Duodenal mucosa (tissue), 2 donors: Measurements from ENCODE around the gene TNFSF10.

Experiments
- H3K27ac ChIP-seq: one replicate; pipeline ENCODE4 v1.7.0; 2013; ENCODE audit warnings: low read depth, low read length
- H3K27me3 ChIP-seq, 2 donors: one replicate each; pipeline ENCODE4 v1.7.0; 2013; ENCODE audit warnings: low read length in 2 of 2, control low read depth in 1 of 2; ENCODE audit not compliant: insufficient read depth in 2 of 2, control insufficient read depth in 1 of 2
- H3K36me3 ChIP-seq, 2 donors: one replicate each; pipeline ENCODE4 v1.7.0; 2013; ENCODE audit warnings: low read length in 2 of 2, control low read depth in 1 of 2; ENCODE audit not compliant: insufficient read depth in 2 of 2, control insufficient read depth in 1 of 2
- H3K4me1 ChIP-seq, 2 donors: one replicate each; pipeline ENCODE4 v1.7.0; 2013; ENCODE audit warnings: low read length in 2 of 2, control low read depth in 1 of 2; ENCODE audit not compliant: insufficient read depth in 2 of 2, control insufficient read depth in 1 of 2
- H3K4me3 ChIP-seq, 2 donors: one replicate each; pipeline ENCODE4 v1.7.0; 2013; ENCODE audit warnings: low read length in 2 of 2, low read depth in 1 of 2
- H3K9ac ChIP-seq, 2 donors: one replicate each; pipeline ENCODE4 v1.7.0; 2013; ENCODE audit warnings: low read length in 2 of 2, low read depth in 1 of 2
- H3K9me3 ChIP-seq, 2 donors: one replicate each; pipeline ENCODE4 v1.7.0; 2013; ENCODE audit warnings: low read length in 2 of 2, control low read depth in 1 of 2; ENCODE audit not compliant: control insufficient read depth in 1 of 2

The TNFSF10 gene

GRCh38 chr3:172559020-172559419 lies 35.8 kb upstream of the TNFSF10 start:
- H3K4me3 ChIP-seq, result no peak overlapping the region
- no peak overlapping the region for H3K9ac ChIP-seq
- H3K27me3 ChIP-seq, result no peaks in the 10 kb centered on the region
- H3K9me3 ChIP-seq, result no peaks in the 10 kb centered on the region
- H3K27ac ChIP-seq, result no peak overlapping the region
- H3K36me3 ChIP-seq, result no peaks in the 10 kb centered on the region
- peaks cover 11 to 25% of the 10 kb centered on the region in 2 donors for H3K4me1 ChIP-seq

GRCh38 chr3:172557515-172558220 lies 34.4 kb upstream of the TNFSF10 start:
- no peaks in the 10 kb centered on the region for H3K36me3 ChIP-seq

GRCh38 chr3:172553526-172554252 lies 30.5 kb upstream of the TNFSF10 start:
- no peak overlapping the region for H3K4me3 ChIP-seq
- H3K9me3 ChIP-seq, result no peaks in the 10 kb centered on the region
- no peaks in the 10 kb centered on the region for H3K36me3 ChIP-seq
- peaks cover 25 to 29% of the 10 kb centered on the region in 2 donors for H3K4me1 ChIP-seq
- peak overlapping the region; percentile 24 for H3K27ac ChIP-seq
- no peaks in the 10 kb centered on the region for H3K27me3 ChIP-seq
- H3K9ac ChIP-seq, result no peak overlapping the region

More at GRCh38 chr3:172557515-172558220, 34.4 kb upstream of the TNFSF10 start:
- no peaks in the 10 kb centered on the region for H3K27me3 ChIP-seq
- H3K9me3 ChIP-seq, result no peaks in the 10 kb centered on the region
- no peak overlapping the region for H3K27ac ChIP-seq
- peaks cover 15 to 22% of the 10 kb centered on the region in 2 donors for H3K4me1 ChIP-seq
- no peak overlapping the region for H3K4me3 ChIP-seq
- no peak overlapping the region for H3K9ac ChIP-seq

GRCh38 chr3:172552607-172553006 lies 29.4 kb upstream of the TNFSF10 start:
- Histone ChIP-seq H3K36me3 (no peaks in the 10 kb centered on the region), H3K4me1 (peaks cover 25 to 33% of the 10 kb centered on the region in 2 donors), H3K9me3 (no peaks in the 10 kb centered on the region), H3K9ac (no peak overlapping the region), H3K27ac (no peak overlapping the region), H3K27me3 (no peaks in the 10 kb centered on the region), H3K4me3 (no peak overlapping the region)

GRCh38 chr3:172551874-172552273 lies 28.6 kb upstream of the TNFSF10 start:
- H3K36me3 ChIP-seq, result no peaks in the 10 kb centered on the region
- no peak overlapping the region for H3K9ac ChIP-seq
- no peaks in the 10 kb centered on the region for H3K9me3 ChIP-seq
- no peaks in the 10 kb centered on the region for H3K27me3 ChIP-seq
- H3K4me1 ChIP-seq, result peaks cover 20 to 28% of the 10 kb centered on the region in 2 donors
- H3K4me3 ChIP-seq, result no peak overlapping the region
- H3K27ac ChIP-seq, result no peak overlapping the region

- Histone ChIP-seq H3K4me3 (no peak overlapping the region), H3K4me1 (peaks cover 28 to 37% of the 10 kb centered on the region in 2 donors), H3K36me3 (no peaks in the 10 kb centered on the region), H3K27me3 (no peaks in the 10 kb centered on the region), H3K27ac (no peak overlapping the region), H3K9me3 (no peaks in the 10 kb centered on the region), H3K9ac (no peak overlapping the region)
These were observed 27.2 kb upstream of the TNFSF10 start for GRCh38 chr3:172550347-172550943.

- Histone ChIP-seq H3K36me3 (no peaks in the 10 kb centered on the region), H3K27me3 (no peaks in the 10 kb centered on the region), H3K4me3 (no peak overlapping the region), H3K27ac (no peak overlapping the region), H3K4me1 (peaks cover 28 to 39% of the 10 kb centered on the region in 2 donors), H3K9ac (no peak overlapping the region), H3K9me3 (no peaks in the 10 kb centered on the region)
These were observed 25.9 kb upstream of the TNFSF10 start for GRCh38 chr3:172549144-172549543.

- H3K9me3 ChIP-seq, result no peaks in the 10 kb centered on the region
- peaks cover 17 to 32% of the 10 kb centered on the region in 2 donors for H3K4me1 ChIP-seq
- H3K4me3 ChIP-seq, result peak overlapping the region in 1 of 2 donors; percentile 15
- no peaks in the 10 kb centered on the region for H3K27me3 ChIP-seq
- no peak overlapping the region for H3K9ac ChIP-seq
- no peak overlapping the region for H3K27ac ChIP-seq
- no peaks in the 10 kb centered on the region for H3K36me3 ChIP-seq
These were observed 23.5 kb upstream of the TNFSF10 start for GRCh38 chr3:172546628-172547214.

GRCh38 chr3:172546105-172546504 lies 22.9 kb upstream of the TNFSF10 start:
- Histone ChIP-seq H3K9me3 (no peaks in the 10 kb centered on the region), H3K27ac (no peak overlapping the region), H3K9ac (no peak overlapping the region)

GRCh38 chr3:172544404-172544803 lies 21.2 kb upstream of the TNFSF10 start:
- Histone ChIP-seq H3K36me3 (no peaks in the 10 kb centered on the region), H3K4me1 (peaks cover 15 to 26% of the 10 kb centered on the region in 2 donors), H3K27me3 (no peaks in the 10 kb centered on the region), H3K9ac (no peak overlapping the region), H3K27ac (no peak overlapping the region), H3K4me3 (no peak overlapping the region), H3K9me3 (no peaks in the 10 kb centered on the region)

More at GRCh38 chr3:172546105-172546504, 22.9 kb upstream of the TNFSF10 start:
- H3K27me3 ChIP-seq, result no peaks in the 10 kb centered on the region
- H3K4me1 ChIP-seq, result peaks cover 17 to 31% of the 10 kb centered on the region in 2 donors
- no peaks in the 10 kb centered on the region for H3K36me3 ChIP-seq
- H3K4me3 ChIP-seq, result no peak overlapping the region
